ENCODE data around the gene PKP2.

Gene PKP2

DNA sequence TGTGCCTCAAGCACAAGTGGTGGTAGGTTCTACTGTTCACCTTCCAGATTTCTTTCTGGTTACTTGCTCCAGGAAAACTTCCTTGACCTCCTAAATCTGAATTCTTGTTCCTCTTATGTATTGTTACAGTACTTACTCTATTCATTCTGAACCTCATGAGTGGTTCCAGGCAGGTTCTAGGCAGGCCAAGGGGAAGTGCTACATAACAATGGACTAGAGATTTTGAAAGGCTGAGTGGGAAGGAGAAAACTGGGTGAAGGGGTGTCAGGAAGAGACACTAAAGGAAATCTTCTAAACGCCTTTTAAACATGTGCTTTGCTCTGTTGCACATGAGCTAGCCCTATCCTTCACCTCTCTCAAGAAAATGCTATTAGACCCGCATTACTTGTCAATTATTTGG, 142.5 kb downstream of the PKP2 start:
- TF ChIP-seq, protein P1, sequence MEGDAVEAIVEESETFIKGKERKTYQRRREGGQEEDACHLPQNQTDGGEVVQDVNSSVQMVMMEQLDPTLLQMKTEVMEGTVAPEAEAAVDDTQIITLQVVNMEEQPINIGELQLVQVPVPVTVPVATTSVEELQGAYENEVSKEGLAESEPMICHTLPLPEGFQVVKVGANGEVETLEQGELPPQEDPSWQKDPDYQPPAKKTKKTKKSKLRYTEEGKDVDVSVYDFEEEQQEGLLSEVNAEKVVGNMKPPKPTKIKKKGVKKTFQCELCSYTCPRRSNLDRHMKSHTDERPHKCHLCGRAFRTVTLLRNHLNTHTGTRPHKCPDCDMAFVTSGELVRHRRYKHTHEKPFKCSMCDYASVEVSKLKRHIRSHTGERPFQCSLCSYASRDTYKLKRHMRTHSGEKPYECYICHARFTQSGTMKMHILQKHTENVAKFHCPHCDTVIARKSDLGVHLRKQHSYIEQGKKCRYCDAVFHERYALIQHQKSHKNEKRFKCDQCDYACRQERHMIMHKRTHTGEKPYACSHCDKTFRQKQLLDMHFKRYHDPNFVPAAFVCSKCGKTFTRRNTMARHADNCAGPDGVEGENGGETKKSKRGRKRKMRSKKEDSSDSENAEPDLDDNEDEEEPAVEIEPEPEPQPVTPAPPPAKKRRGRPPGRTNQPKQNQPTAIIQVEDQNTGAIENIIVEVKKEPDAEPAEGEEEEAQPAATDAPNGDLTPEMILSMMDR (IDR thresholded peaks at IDR 0.05; ENCODE audit: control extremely low read depth, extremely low read depth, low read depth, missing control alignments), result no peak
- ChIA-PET CTCF (interaction anchor here (1.0 to 4.4 kb wide), 25 partner anchors 10 to 1277 kb away, joined by 3 to 77 read pairs (median 11); partner anchors contain the start of gene ALG10), POLR2A (no interaction called here)

DNA sequence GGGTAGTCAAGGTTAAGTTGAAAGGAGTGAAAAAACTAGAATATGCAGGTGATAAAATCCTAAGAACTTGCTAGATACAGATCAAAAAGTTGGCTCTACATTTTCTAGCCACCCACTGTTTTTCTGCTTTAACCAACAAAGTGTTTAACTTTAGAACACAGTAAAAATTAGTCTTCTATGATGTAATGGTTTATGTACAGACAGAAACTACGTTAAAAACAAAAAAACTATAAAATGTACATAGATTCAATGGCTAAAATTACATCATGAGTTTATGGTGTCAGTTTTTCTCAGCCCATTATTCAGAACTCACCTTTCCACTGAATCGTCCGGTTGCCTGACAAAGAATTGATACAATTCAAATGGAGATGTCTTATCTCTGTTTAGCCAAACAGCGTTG, 143.0 kb downstream of the PKP2 start:
- DNase-seq (ENCODE audit: extremely low spot score), result no peak
- TF ChIP-seq, protein P1 (IDR thresholded peaks at IDR 0.05; ENCODE audit: control extremely low read depth, extremely low read depth, low read depth, missing control alignments), result no peak
- CTCF ChIA-PET, result interaction anchor here (1.1 to 4.3 kb wide), 10 partner anchors 9 to 1268 kb away, joined by 3 to 77 read pairs (median 16); partner anchors contain the start of gene ALG10
- POLR2A ChIA-PET, result interaction anchor here (0.6 kb wide), 1 partner anchor 1106 kb away, joined by 3 read pairs; no protein-coding TSS in a partner anchor

More for the DNA sequence above, 142.5 kb downstream of the PKP2 start:
- DNase-seq (ENCODE audit: extremely low spot score), result no peak

DNA sequence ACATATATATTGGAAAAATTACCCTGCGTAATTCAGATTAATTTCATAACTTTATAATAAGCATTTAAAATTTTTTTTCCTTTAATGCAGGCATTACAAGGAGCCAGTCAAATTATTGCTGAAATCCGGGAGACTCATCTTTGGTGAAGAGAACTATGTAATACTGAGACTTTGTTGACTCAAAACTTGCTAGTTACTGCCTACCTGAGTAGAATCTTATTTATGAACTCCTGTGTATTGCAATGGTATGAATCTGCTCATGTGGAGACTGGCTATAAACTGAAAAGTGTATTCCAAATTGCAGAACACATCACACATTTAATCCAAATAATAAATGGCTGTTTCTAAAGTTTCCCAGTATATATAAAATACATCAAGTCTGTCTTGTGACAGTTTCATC, 153.3 kb downstream of the PKP2 start:
- DNase-seq (ENCODE audit: extremely low spot score), result no peak

DNA sequence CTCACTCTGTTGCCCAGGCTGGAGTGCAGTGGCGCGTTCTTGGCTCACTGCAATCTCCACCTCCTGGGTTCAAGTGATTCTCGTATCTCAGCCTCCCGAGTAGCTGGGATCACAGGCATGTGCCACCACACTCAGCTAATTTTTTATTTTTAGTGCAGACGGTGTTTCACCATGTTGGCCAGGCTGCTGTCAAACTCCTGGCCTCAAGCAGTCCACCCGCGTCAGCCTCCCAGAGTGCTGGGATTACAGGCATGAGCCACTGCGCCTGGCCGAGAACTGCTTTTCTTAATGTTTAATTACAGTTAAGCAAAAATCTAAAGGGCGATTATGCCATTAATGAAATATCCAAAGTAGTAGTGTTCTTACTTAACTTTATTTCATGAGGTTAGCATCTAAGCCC, 154.4 kb downstream of the PKP2 start:
- ChIA-PET CTCF (interaction anchor here (0.9 to 3.5 kb wide), 3 partner anchors 8 to 376 kb away, joined by 3 to 23 read pairs (median 3); partner anchors contain the start of gene YARS2), POLR2A (no interaction called here)
- TF ChIP-seq, protein P1 (IDR thresholded peaks at IDR 0.05; ENCODE audit: control extremely low read depth, extremely low read depth, low read depth, missing control alignments), result no peak
- no peak for DNase-seq (ENCODE audit: extremely low spot score)

More for the DNA sequence above, 153.3 kb downstream of the PKP2 start:
- ChIA-PET POLR2A (no interaction called here), CTCF (interaction anchor here (2.1 to 3.5 kb wide), 2 partner anchors 12 kb away, joined by 21 to 23 read pairs; partner anchors contain the start of gene YARS2)
- TF ChIP-seq, protein P1 (IDR thresholded peaks at IDR 0.05; ENCODE audit: control extremely low read depth, extremely low read depth, low read depth, missing control alignments), result no peak
